ENCODE measurements around the gene CBL. TPM values are rescaled to one million over a fixed set of nuclear protein-coding genes. Genes with fewer than 3 reads are reported as not detected.

The CBL gene
- total RNA-seq, 2 experiments from 2014 or later, result 45.1 to 53.9 TPM

GRCh38 chr11:119202554-119202953, 3.6 kb upstream of the CBL start:
- H3K9me3 Mint-ChIP-seq, result no peaks in the 10 kb centered on the region
- ChIA-PET POLR2A (interaction anchor here (0.7 kb wide), 1 partner anchor 35 kb away, joined by 3 read pairs; no protein-coding TSS in a partner anchor), CTCF (interaction anchor here (0.9 to 1.1 kb wide), 2 partner anchors 14 to 29 kb away, joined by 3 read pairs; no protein-coding TSS in a partner anchor)
- H3K36me3 Mint-ChIP-seq (ENCODE audit: low read depth), result no peaks in the 10 kb centered on the region
- H3K4me3 Mint-ChIP-seq, result no peak overlapping the region
- peaks cover 11% of the 10 kb centered on the region for H3K4me1 Mint-ChIP-seq
- no peaks in the 10 kb centered on the region for H3K27me3 Mint-ChIP-seq
- no peak overlapping the region for H3K27ac Mint-ChIP-seq
- DNase-seq, result no peak

- peaks cover 3% of the 10 kb centered on the region for H3K36me3 Mint-ChIP-seq (ENCODE audit: low read depth)
- peaks cover 23% of the 10 kb centered on the region for H3K4me1 Mint-ChIP-seq
- H3K4me3 Mint-ChIP-seq, result no peak overlapping the region
- ChIA-PET CTCF (interaction anchor here (1.2 to 4.5 kb wide), 3 partner anchors 80 to 117 kb away, joined by 3 to 35 read pairs (median 4); no protein-coding TSS in a partner anchor), POLR2A (no interaction called here)
- DNase-seq, result no peak
- H3K27me3 Mint-ChIP-seq, result no peaks in the 10 kb centered on the region
- no peaks in the 10 kb centered on the region for H3K9me3 Mint-ChIP-seq
- H3K27ac Mint-ChIP-seq, result no peak overlapping the region
These were observed 2.1 kb upstream of the CBL start for GRCh38 chr11:119204066-119204465.

GRCh38 chr11:119205080-119205479, 1.1 kb upstream of the CBL start:
- DNase-seq, result no peak
- H3K36me3 Mint-ChIP-seq (ENCODE audit: low read depth), result peaks cover 7% of the 10 kb centered on the region
- POLR2A ChIA-PET, result interaction anchor here (0.6 kb wide), 1 partner anchor 1005 kb away, joined by 5 read pairs; no protein-coding TSS in a partner anchor
- H3K4me1 Mint-ChIP-seq, result peaks cover 30% of the 10 kb centered on the region
- H3K9me3 Mint-ChIP-seq, result no peaks in the 10 kb centered on the region
- H3K4me3 Mint-ChIP-seq, result peak overlapping the region; percentile 78
- CTCF ChIA-PET, result interaction anchor here (1.0 to 4.5 kb wide), 16 partner anchors 8 to 139 kb away, joined by 3 to 35 read pairs (median 4); partner anchors contain the start of genes HMBS and NLRX1
- no peak overlapping the region for H3K27ac Mint-ChIP-seq
- no peaks in the 10 kb centered on the region for H3K27me3 Mint-ChIP-seq

- peak overlapping the region; percentile 87 for H3K27ac Mint-ChIP-seq
- H3K9me3 Mint-ChIP-seq, result no peaks in the 10 kb centered on the region
- peak overlapping the region; percentile 86 for H3K4me3 Mint-ChIP-seq
- peaks cover 33% of the 10 kb centered on the region for H3K4me1 Mint-ChIP-seq
- peak; percentile 60 for DNase-seq
- POLR2A ChIA-PET, result interaction anchor here (0.5 to 1.4 kb wide), 4 partner anchors 13 to 100 kb away, joined by 3 to 6 read pairs (median 5); partner anchors contain the start of gene C2CD2L
- H3K27me3 Mint-ChIP-seq, result no peaks in the 10 kb centered on the region
- H3K36me3 Mint-ChIP-seq (ENCODE audit: low read depth), result peaks cover 7% of the 10 kb centered on the region
- CTCF ChIA-PET, result interaction anchor here (0.6 to 4.5 kb wide), 32 partner anchors 8 to 184 kb away, joined by 3 to 35 read pairs (median 4); partner anchors contain the start of genes HMBS, NLRX1 and VPS11
These were observed 624 bp downstream of the CBL start for GRCh38 chr11:119206511-119207414.

GRCh38 chr11:119207415-119207960, 1.3 kb downstream of the CBL start:
- Mint-ChIP-seq H3K36me3 (ENCODE audit: low read depth) (peaks cover 7% of the 10 kb centered on the region), H3K27ac (peak overlapping the region; percentile 87), H3K4me1 (peaks cover 33% of the 10 kb centered on the region), H3K27me3 (no peaks in the 10 kb centered on the region), H3K4me3 (peak overlapping the region; percentile 86), H3K9me3 (no peaks in the 10 kb centered on the region)
- CTCF ChIA-PET, result interaction anchor here (0.7 to 4.5 kb wide), 3 partner anchors 19 to 114 kb away, joined by 3 to 35 read pairs (median 3); no protein-coding TSS in a partner anchor
- POLR2A ChIA-PET, result interaction anchor here (0.6 kb wide), 1 partner anchor 12 kb away, joined by 6 read pairs; no protein-coding TSS in a partner anchor
- DNase-seq, result no peak

- H3K36me3 Mint-ChIP-seq (ENCODE audit: low read depth), result peaks cover 7% of the 10 kb centered on the region
- H3K9me3 Mint-ChIP-seq, result no peaks in the 10 kb centered on the region
- POLR2A ChIA-PET, result no interaction called here
- CTCF ChIA-PET, result interaction anchor here (0.6 to 1.3 kb wide), 5 partner anchors 12 to 284 kb away, joined by 3 to 6 read pairs (median 3); partner anchors contain the start of gene BCL9L
- no peak overlapping the region for H3K4me3 Mint-ChIP-seq
- no peak for DNase-seq
- peaks cover 38% of the 10 kb centered on the region for H3K4me1 Mint-ChIP-seq
- no peaks in the 10 kb centered on the region for H3K27me3 Mint-ChIP-seq
- no peak overlapping the region for H3K27ac Mint-ChIP-seq
These were observed 3.0 kb downstream of the CBL start for GRCh38 chr11:119209186-119209585.

GRCh38 chr11:119210050-119210449, 3.9 kb downstream of the CBL start:
- POLR2A ChIA-PET, result no interaction called here
- Mint-ChIP-seq H3K4me1 (peaks cover 35% of the 10 kb centered on the region), H3K4me3 (no peak overlapping the region)

GRCh38 chr11:119218141-119218878, 12.2 kb downstream of the CBL start:
- H3K4me1 Mint-ChIP-seq, result peaks cover 36% of the 10 kb centered on the region
- peaks cover 10% of the 10 kb centered on the region for H3K36me3 Mint-ChIP-seq (ENCODE audit: low read depth)
- POLR2A ChIA-PET, result no interaction called here
- no peak overlapping the region for H3K27ac Mint-ChIP-seq
- H3K9me3 Mint-ChIP-seq, result no peaks in the 10 kb centered on the region
- DNase-seq, result no peak
- no peaks in the 10 kb centered on the region for H3K27me3 Mint-ChIP-seq
- CTCF ChIA-PET, result interaction anchor here (1.3 kb wide), 2 partner anchors 13 to 22 kb away, joined by 4 to 5 read pairs; partner anchors contain the start of gene CBL
- H3K4me3 Mint-ChIP-seq, result no peak overlapping the region

More at GRCh38 chr11:119210050-119210449, 3.9 kb downstream of the CBL start:
- Mint-ChIP-seq H3K9me3 (no peaks in the 10 kb centered on the region), H3K27me3 (no peaks in the 10 kb centered on the region), H3K27ac (peak overlapping the region; percentile 43), H3K36me3 (ENCODE audit: low read depth) (peaks cover 12% of the 10 kb centered on the region)
- CTCF ChIA-PET, result interaction anchor here (0.6 to 1.5 kb wide), 6 partner anchors 13 to 284 kb away, joined by 3 to 7 read pairs (median 4); partner anchors contain the start of genes BCL9L and DPAGT1
- DNase-seq, result no peak

- Mint-ChIP-seq H3K9me3 (no peaks in the 10 kb centered on the region), H3K4me1 (peaks cover 37% of the 10 kb centered on the region), H3K27ac (no peak overlapping the region), H3K4me3 (no peak overlapping the region), H3K36me3 (ENCODE audit: low read depth) (peaks cover 20% of the 10 kb centered on the region), H3K27me3 (no peaks in the 10 kb centered on the region)
- ChIA-PET POLR2A (interaction anchor here (0.6 kb wide), 1 partner anchor 32 kb away, joined by 5 read pairs; no protein-coding TSS in a partner anchor), CTCF (interaction anchor here (0.6 to 1.6 kb wide), 5 partner anchors 22 to 1006 kb away, joined by 3 to 4 read pairs (median 3); no protein-coding TSS in a partner anchor)
- DNase-seq, result no peak
These were observed 16.2 kb downstream of the CBL start for GRCh38 chr11:119222308-119222707.

GRCh38 chr11:119222891-119223290, 16.8 kb downstream of the CBL start:
- H3K27ac Mint-ChIP-seq, result no peak overlapping the region
- POLR2A ChIA-PET, result no interaction called here
- peaks cover 36% of the 10 kb centered on the region for H3K4me1 Mint-ChIP-seq

GRCh38 chr11:119223856-119224255, 17.7 kb downstream of the CBL start:
- no peaks in the 10 kb centered on the region for H3K27me3 Mint-ChIP-seq
- H3K36me3 Mint-ChIP-seq (ENCODE audit: low read depth), result peaks cover 27% of the 10 kb centered on the region
- POLR2A ChIA-PET, result no interaction called here
- no peaks in the 10 kb centered on the region for H3K9me3 Mint-ChIP-seq
- CTCF ChIA-PET, result interaction anchor here (0.9 kb wide), 1 partner anchor 227 kb away, joined by 3 read pairs; no protein-coding TSS in a partner anchor
- DNase-seq, result no peak
- no peak overlapping the region for H3K27ac Mint-ChIP-seq
- peaks cover 38% of the 10 kb centered on the region for H3K4me1 Mint-ChIP-seq
- no peak overlapping the region for H3K4me3 Mint-ChIP-seq

More at GRCh38 chr11:119222891-119223290, 16.8 kb downstream of the CBL start:
- Mint-ChIP-seq H3K4me3 (no peak overlapping the region), H3K36me3 (ENCODE audit: low read depth) (peaks cover 23% of the 10 kb centered on the region), H3K9me3 (no peaks in the 10 kb centered on the region), H3K27me3 (no peaks in the 10 kb centered on the region)
- DNase-seq, result no peak
- CTCF ChIA-PET, result interaction anchor here (0.6 to 0.9 kb wide), 2 partner anchors 22 to 93 kb away, joined by 3 read pairs; no protein-coding TSS in a partner anchor

Data from activated CD4-positive, alpha-beta T cell treated with anti-CD3 and anti-CD28 coated beads, Interleukin-2, amount 10 ng/mL, durations not matched to agents 7 days and 5 days (primary cell).